ENCODE data around the gene SESN1.
"Not testable (repeated sequence)": the region's sequence is repeated elsewhere in the genome, so short reads cannot be mapped to it uniquely, and the experiment has no call there.

SESN1 gene

DNA sequence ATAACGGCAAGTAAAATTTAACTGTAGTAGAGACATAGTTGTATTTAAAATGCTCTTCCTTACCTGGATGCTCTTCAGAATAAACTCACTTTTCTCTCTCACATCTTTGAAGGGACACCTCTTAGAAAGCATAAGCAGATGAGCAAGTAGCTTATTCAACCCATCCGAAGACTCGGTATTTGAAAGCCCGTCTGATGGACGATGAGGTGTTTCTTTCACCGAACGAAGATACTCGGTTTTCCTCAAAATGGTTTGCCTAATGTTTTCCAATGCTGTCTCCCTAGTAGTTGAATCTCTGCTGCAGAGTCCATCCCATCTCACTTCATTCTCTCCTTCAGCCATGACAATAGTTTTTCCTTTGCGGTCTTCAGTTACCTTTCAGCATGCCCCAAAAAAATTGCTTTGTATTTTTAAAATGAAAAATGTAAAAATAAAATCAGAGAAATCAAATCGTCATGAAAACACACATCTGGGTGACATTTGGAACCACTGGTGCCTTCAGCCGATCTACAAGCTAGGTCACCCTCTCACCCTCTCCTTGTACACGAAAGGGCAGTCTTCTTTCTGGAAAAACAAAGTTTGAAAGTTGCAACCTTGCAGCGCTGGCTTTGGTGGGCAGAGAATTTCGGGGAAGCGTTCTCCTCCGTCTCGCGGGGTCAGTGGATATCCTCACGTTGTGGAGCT is 772 bp downstream of the SESN1 start:
- no peak for DNase-seq

DNA sequence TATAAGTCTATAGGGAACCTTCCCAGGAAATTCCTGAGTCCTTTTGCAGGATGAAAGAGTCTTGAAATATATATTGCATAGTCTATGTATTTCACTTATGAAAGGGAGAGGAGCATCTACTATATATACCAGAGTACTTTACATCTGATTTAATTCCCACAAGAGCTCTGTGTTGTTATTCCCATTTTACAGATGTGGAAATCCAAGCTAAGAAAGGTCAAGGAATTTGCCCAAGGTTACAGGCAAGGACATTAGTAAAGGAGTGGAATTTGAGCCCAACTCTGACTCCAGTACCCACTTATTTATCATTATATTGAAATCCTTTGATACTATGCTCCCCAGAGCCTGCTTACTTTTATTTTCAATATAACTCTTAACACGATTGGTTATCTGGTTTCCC is 2.6 kb downstream of the SESN1 start:
- no peak for DNase-seq

DNA sequence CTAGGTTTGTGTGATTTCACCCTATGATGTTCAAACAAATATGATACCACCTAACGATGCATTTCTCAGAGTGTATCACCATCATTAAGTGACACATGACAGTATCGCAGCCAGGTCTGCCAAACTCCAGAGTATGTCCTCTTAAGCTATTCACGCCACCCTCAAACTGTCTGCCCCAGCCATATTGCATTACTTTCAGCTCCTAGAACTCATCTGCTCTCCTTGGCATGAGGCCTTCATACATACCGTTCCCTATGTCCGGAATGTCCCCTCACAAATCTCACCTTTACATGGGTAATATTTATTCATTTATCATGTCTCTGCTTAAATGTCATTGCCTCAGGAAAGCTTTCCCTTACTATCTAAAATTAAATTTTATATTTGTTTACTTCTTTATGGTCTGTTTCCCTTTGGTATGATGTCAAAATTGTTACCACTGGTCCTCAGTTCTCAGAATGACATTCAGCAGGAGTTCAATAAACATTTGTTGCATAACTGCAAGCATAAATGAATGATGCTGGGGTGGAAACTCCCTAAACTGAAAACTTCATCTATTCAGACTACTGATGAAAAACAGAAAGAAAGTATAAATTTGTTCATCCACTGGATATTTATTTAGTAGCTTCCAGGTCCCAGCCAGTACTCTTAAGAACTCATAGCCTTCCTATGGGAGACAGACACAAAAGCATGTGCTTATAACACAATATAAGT is 3.2 kb downstream of the SESN1 start:
- no peak for DNase-seq

DNA sequence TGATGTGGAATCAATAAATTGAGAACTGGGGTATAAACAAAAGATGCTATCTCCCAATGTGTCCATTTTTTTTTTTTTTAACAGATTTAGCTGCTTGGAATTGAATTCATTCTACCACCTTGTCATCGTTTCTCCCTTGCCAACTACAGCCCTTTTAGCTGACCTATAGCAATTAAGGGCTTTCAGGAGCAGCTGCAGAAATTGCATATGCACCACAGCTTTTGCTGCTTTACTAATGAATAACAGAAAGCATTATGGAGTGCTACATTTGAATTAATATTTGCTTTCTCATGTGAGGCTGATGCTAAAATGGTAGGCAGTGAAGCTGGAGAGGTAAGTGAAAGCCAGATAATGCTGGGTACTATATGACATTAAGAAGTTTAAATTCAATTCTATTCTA is 5.7 kb downstream of the SESN1 start:
- no peak for DNase-seq

DNA sequence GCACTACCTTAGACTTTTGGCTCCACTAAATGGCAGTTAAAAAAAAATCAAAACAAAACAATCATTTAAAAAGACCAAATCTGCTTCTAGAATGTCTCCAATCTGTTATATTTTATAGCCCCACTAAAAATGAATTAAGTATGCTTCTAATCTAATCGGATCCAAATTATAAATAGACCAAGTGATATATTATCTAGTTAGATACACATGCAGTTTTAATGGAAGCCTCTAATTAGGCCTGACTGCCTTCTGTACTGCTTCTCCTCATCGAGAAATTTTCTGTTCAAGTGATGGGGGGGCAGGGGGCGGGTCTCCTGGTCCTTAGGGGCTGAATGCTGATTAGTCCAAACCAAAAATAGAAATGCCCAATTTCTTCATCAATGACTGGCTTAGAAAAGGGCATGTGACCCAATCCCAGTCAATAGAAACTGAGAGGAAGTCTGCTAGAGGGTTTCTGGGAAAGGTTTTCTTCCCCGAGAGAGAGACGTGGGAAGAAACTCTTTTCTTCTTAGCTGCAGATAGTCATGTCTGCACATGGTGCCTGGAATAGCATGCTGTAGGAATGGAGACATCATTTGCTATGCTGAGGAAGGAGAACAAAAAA is 6.9 kb downstream of the SESN1 start:
- DNase-seq, result no peak

DNA sequence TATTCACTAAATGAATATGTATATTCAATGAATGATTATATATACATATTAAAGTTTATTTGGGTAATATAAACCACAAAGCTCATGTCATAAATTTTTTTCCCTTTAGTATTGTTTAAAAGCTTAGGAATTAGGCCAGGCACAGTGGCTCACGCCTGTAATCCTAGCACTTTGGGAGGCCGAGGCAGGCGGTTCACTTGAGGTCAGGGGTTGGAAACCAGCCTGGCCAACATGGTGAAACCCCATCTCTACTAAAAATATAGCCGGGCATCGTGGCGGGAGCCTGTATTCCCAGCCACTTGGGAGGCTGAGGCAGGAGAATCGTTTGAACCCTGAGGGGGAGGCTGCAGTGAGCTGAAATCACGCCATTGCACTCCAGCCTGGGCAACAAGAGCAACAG is 10.5 kb downstream of the SESN1 start:
- DNase-seq, result not testable (repeated sequence)

DNA sequence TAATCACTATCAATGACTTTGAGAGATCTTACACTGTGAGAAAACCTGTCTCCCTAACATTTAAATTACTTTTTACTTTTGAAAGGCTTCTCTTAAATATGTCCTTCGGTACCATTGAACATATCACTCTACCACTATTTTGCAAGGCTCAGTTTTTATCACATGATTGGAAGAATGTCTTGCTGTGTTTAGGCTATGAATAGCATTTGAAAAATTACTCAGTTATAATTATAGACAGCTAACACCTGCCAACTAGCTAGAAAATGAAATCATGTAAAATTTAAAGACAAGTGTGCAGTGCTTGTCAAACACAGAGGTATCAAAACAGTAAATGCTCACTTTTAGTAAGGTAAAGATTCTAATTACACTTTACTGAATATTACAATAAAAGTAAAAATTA is 11.0 kb downstream of the SESN1 start:
- DNase-seq, result no peak

DNA sequence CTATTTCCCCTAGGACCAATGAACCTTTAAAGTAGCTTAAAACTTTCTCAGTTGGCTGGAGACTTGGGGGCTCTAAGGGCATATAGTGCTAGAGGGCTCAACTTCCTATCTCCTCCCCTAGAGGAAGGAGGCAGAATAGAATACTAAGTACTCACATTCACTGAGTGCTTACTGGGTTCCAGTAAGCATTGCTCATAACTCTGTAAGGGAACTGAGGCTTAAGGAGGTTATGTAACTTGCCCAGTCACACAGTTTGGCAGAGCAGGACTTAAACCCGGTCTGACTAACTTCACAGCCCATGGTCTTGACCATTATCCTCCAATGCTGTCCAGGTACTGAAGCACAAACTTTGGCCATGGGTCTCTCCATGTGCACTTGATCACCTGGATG is 12.5 kb downstream of the SESN1 start:
- DNase-seq, result no peak

DNA sequence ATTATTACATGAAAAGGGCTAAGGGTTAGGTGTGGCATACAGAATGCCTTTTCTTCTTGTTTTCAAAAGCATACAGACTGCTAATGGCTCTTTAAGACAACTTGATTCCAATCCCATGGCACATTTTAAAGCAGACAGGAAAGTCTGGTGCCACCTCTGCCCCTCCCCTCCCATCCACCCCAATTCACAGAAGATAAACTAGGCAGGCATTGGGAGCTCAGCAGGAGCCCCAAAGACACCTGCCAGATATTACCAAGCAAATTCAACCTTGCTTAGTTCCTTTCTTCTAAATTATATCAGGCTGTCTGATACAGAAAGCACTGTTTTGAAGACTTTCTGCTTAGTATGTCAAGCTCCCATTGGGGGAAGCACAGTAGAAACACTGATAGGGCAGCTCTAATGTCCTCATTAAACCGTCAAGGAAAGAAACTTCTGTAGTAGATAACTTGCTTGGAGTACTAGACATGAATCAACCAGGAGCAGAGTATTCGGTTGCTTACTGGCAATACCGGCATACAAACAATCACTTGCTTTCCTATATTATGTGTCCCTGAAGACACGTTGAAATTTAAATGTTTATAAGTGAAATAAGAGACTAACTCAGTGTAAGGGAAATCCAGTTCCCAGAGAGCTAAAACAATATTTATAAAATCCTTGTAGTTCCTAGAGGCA is 13.0 kb downstream of the SESN1 start:
- DNase-seq, result no peak

DNA sequence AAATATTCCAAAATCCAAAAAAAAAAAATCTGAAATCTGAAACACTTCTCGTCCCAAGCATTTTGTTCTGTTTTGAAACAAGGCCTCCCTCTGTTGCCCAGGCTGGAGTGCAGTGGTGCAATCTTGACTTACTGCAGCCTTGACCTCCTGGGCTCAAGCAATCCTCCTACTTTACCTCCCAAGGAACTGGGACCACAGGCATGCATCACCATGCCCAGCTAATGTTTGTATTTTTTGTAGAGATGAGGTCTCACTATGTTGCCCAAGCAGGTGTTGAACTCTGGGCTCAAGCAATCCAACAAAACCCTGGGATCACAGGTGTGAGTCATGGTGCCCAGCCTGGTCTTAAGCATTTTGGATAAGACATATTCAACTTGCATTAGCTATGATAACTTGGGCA is 13.6 kb downstream of the SESN1 start:
- no peak for DNase-seq

DNA sequence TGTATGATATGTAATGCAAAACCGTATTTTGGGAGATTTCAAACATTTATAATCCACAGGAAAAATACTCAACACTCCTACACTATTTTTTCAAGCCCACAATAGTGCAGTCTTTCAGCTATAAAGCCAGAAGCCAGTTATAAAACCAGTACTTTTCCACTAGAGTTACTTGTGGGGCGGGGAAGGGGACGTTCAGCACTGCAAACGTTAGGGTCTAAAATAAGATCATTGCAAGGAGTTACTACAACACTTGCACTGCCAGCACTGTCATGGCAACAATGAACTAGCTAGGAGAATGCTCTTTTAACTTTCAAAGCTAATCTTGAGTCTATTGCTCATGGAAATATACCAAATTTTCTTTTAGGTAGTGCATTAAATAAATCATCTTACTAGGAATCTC is 14.7 kb downstream of the SESN1 start:
- no peak for DNase-seq

DNA sequence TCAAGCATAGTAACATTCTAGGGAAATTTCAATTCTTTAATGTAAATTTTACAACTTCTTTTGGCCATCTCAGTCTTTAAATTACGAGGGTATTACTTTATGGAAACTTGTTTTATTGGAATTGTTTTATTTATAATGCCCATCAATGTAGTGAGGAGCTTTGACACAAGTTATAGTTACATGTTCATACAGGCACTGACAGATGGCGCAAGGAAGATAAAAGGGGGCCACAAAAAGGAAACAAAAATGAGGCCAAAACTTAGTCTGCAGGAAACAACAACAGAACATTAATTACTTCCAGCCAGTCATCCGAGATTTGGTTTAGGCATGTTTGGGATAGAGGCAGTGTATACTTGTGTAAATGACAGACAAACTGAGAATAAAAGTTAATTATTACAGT is 18.3 kb downstream of the SESN1 start:
- DNase-seq, result no peak

DNA sequence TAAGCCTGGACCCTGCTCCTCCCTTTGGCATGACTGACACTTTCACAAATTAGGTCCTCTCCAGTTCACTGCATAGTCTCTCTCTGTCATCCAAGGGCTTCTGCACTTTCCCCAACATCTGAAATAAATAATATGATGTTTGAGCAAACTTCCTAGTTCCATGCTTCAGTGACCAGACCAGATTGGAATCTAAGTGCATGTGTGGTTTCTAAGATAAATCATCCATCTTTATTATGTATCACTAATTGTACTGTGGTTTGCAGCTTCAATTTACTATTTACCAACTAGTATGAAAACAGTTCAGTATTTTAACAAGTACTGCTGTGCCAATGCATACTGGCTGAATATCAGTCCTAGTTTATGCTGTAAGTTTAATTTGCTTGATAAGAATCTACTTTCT is 18.7 kb downstream of the SESN1 start:
- no peak for DNase-seq

DNA sequence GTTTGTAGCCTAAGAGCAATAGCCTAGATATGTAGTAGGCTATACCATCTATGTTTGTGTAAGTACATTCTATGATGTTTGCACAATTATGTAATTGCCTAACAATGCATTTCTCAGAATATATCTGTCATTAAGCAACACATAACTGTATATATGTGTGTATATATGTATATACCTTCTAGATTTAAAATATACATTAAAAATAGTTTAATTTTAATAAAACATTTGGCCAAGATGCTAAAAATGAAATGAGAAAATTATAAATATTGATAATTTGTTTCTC is 20.6 kb downstream of the SESN1 start:
- DNase-seq, result no peak

DNA sequence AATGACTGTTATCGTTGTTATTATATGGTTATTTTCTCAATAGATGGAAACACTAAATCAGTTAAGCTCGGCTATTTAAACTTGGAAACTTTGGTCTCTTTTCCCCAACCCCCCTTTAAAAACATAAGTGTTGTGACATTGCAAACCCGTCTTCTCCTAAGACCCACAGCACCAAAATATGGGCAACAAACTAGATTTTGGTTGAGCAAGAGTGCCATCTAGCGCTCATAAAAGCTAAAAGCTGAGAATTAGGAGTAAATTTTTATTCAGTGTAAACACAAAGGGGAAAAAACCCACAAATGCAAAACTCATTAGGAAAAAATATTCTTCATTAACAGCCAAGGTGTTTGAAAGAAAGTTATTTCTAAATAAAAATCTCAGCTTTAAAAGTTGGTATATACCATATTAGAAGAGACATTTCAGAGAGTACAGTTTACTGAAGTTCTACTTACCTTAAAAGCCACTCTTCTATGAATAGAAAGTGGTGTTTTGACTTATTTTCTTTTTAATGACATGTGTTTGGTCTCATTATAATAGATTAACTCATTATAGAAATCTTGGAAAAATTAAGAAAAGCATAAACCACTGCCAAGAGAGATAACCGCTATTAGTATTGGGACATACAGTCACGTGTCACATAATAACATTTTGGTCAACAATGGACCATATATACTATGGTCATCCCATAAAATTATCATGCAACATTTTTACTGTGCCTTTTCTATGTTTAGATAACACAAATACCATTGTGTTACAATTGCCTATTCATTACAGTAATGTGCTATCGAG is 21.1 kb downstream of the SESN1 start:
- DNase-seq, result peak; percentile 28 to 72

DNA sequence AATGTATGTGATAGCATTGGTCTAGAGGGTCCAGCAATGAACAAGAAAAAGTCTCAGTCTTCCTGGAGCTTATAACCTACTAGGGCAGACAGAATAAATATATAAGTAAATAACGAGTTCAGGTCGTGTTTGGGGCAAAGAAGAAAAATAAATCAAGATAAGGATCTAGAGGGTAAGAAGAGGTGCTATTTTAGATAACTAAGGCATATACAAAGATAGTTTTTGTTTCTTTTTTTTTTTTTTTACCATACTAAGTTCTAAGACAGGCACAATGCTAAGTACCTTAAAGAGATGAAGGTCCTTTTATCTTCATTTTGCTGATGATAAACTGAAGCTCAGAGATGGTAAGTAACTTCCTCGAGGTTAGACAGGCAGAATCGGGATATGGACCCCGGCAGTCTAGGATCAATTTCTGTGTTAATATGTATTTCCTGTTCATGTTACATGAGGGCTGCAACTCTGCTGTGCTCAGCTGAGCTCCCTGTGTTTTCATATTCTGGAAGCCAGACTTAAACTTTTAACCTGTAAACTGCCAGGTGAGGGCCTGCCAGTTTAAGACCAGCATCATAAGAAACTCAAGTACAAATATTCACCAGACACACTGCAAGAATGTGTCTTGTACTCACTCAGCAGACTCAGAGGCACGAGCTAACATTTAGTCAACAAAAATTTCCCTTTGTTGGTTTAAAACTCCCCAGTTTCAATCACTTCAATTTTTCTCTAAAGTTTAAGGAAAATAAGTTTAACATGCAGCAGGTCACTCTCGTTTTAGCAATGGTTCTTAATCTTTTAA is 23.3 kb downstream of the SESN1 start:
- DNase-seq, result no peak

DNA sequence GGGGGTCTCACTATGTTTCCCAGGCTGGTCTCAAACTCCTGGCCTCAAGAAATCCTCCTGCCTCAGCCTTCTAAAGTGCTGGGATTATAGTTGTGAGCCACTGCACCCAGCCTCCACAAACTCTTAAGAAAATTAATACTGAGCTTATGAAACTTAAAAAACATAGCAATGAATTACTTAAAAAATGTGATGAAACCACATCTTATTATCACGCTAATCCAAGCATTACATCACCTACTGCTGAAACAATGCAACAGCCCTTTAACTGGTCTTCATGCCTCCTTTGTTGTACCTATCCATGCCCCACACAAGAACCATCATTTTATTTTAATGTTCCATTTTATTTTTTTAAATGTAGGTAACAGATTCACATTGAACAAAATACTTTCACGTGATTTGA is 24.9 kb downstream of the SESN1 start:
- no peak for DNase-seq

DNA sequence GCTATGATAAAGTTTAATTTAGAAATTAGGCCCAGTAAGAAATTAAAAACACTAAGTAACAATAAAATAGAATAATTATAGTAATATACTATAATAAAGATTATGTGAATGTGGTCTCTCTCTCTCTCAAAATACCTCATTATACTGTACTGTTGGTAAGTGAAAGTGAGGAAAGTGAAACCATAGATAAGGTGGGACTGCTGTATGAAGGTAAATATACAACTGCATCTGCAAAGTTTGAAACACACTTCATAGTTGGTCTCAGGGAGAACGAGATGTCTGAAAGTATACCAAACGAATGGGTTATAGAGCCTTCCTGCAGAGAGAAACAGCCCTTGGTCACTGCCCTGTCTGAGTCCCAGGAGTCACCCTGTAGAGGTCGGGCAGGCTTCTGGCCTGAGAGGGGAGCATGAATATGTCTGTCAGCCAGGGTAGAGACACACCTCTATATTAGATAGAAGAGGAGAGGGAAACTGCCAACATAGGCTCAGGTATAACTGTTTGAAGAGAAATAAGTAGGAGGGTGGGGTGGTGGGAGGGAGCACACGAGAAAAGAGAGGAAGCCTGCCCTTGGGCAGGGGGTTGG is 31.8 kb downstream of the SESN1 start:
- DNase-seq, result no peak

DNA sequence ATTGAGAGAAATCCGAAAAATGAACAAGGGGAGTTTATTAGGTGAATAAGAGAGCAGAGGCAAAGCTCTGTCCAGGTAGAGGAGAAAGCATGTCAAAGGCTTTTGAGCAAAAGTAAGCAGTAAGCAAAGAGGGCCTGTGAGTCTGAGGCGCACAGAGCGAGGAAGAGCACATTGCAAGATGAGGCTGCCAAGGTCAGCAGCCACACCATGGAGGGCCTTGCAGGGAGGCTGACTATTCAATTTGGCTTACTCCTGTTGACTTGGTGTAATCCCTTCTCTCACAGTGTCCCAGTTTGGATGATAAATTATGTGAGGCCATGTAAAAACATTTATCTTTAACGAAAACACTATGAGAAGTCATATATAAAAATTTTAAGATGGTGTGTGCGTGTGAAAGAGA is 32.4 kb downstream of the SESN1 start:
- no peak for DNase-seq

DNA sequence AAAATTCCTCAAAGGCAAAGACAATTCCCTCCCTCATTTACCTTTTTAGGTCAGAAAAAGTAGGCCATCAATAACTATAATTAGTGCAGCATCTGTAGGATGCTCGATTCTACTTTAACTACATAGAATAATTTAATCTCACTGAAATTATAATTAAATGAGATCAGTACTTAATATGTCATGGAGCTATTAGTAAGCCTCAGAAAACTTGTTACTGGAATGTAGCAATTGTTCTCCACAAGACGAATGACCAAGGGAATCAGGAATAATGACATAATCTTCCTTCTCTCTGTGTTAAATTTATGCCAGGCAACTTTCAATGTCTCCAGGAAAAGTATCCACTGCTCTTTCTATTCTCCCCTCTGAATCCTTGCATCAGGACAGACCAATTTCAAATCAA is 34.1 kb downstream of the SESN1 start:
- no peak for DNase-seq

DNA sequence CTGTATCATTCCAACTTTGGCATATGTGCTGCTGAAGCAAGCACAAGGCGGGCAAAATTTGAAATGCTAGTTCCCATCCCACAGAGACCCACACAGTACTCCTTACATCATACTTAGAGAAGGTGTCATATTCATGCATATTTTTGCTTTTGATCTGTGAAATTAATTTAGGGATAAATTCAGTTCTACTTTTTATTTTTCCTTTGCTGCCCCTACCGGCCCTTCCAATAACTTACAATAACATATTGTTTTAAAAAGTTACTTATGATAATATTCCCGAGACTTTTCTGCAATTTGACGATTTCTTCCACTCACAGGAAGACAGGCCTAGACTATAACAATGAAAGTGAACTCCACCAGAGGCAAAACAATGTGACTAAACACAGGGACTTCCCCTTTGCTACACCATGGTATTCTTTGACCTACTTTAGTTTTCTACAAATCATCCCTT is 35.0 kb downstream of the SESN1 start:
- peak; percentile 4 to 8 for DNase-seq

DNA sequence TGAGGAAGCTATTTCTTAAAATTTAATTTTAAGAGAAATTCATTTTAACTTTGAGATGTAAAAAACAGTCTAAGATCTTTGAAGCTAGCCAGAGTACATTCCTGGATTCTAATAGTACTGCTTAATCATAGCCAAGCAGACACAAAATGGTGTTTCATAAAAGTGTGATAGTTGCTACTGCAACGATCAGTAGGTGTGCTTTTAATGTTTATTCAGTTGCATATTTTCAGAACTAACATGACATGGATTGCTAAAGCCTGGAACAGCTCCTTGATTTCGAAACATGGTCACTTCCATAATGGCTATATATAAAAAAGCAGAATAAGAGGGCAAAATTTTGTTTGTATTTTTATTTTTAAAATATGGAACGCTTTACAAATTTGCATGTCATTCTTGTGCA is 35.5 kb downstream of the SESN1 start:
- no peak for DNase-seq

Measured in activated CD4-positive, alpha-beta T cell treated with anti-CD3 and anti-CD28 coated beads for 4 hours (primary cell).